ENCODE data around the gene CT45A10.
"Not testable (repeated sequence)": the region's sequence is repeated elsewhere in the genome, so short reads cannot be mapped to it uniquely, and the experiment has no call there.

Gene CT45A10

DNA sequence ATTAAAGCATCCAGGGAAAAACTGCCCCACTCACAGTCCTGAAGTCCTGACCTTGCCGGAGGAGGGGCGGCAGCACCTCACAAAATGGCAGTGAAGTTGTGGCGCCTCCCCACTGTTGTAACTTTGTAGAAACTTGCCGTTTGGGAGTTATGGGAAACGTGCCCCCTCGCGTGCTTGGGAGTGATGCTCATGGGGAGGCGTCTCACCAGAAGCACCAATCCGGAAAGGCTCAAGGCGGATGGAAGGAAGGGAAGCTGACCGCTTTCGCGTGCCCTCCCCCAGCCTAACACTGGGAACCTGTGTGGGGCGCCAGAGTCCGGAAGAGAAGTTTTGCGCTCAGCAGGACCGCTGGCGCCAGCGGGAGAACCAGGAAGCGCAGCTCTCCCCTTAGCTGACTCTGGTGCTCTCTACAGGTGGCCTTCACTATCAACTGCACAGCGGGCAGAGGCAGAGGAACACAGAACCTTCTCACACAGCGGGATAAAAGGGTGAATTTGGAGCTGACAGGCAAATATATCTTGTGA, at the start of gene CT45A10, which contains the start of gene SAGE1:
TSS of gene CT45A10 (minus strand) at position 151 of the 524 bp plus-strand sequence. CDS start 8,100 bp downstream, outside the sequence.
TSS of gene SAGE1 (plus strand) at position 423 of the 524 bp plus-strand sequence. CDS start 2,527 bp downstream, outside the sequence.
- no peak for FAIRE-seq

DNA sequence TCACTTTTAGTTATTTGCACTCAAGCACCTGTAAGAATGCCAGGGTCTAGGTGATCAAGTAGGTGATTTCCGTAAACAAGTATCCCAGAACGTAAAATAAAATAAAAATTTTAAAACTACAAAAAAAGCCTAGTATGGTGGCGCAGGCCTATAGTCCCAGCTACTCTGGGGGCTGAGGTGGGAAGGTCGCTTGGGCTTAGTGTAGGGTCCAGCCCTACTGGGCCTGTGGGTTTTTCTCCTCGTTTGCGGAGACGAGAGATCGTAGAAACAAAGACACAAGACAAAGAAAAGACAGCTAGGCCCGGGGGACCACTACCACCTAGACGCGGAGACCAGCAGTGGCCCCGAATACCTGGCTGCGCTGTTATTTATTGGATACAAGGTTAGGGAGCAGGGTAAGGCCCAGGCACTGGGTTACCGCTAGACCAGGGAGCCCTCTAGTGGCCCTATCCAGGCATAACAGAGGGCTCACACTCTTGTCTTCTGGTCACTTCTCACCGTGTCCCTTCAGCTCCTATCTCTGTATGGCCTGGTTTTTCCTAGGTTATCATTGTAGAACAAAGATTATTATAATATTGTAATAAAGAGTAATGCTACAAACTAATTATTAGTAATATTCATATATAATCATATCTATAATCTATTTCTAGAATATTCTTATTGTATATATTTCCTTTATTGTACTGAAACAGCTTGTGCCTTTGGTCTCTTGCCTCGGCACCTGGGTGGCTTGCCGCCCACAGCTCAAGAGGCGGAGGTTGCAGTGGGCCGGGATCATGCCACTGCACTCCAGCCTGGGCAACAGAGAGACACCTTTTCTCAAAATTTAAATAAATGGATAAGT, 38.6 kb upstream of the CT45A10 start:
- FAIRE-seq = no peak

DNA sequence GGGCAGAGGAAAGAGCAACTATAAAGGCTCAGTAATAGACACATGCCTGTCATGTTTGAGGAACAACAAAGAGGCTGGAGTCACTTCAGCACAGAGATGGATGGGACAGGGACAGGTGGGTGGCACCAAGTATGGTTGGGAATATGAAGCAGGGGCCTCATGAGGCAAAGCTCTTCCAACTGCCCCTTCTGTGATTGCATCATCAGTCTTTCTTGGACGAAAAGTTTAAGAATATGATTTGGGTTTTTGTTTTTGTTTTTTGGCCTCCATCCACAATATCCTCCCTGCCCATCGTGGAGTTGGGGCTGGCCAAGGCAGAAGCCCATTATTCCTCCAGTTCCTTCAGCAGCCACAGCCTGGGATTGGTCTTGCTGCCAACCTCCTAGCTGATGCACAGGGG, 34.7 kb upstream of the CT45A10 start:
- FAIRE-seq = no peak

DNA sequence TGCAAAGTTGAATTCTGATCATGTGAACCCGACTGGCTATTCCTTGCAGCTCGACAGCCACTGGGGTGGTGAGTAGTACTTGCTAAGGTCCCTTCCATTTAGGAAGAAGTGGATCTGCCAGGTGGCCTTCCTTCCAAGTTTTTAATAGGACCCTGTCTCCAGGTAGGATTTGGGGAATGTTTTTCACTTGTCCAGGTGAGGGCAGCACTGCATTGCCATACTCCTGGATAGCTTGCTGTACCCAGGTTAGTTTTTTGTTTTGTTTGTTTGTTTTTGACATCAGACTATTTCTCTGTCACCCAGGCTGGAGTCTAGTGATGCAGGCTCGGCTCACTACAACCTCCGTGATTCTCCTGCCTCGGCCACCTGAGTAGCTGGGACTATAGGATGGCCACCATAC, 30.1 kb upstream of the CT45A10 start:
- no peak for FAIRE-seq

GRCh38 chrX:135920516-135920915, 27.3 kb upstream of the CT45A10 start:
- not testable (repeated sequence) for FAIRE-seq

DNA sequence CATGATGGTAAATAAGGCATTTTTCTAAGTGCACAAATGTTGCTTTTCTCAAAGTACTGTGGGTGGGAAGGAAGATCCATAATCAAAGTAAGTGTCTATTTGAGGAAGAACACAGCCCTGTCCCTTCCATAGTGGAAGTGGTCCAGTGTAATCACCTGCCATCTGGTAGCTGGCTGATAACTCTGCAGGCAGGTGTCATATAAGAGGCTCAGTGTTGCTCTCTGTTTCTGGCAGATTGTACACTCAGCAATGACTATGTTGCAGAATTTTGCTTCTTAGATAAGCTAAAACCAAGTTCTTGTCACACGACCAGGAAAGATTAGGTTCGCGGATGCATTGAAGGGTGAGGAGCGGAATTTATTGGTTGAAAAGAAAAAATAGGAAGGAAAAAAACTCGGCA, 21.2 kb upstream of the CT45A10 start:
- no peak for FAIRE-seq

DNA sequence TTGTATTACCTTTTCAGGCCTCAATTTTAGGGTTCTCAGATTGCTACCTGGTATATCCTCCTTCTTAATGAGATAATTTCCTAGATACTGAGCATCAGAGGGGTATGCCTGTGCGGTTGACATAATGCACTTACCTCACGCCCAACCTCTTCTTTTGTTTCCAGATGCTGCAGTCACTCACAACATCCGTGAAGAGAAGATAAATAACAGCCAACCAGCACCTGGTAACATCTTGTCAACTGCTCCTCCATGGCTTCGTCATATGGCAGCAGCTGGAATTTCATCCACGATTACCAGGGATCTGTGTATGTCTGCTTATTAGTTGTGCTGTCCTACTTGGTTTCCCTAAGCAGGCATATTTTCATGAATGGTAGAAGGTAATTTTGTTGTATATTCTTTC, 17.0 kb upstream of the CT45A10 start:
- FAIRE-seq = no peak

DNA sequence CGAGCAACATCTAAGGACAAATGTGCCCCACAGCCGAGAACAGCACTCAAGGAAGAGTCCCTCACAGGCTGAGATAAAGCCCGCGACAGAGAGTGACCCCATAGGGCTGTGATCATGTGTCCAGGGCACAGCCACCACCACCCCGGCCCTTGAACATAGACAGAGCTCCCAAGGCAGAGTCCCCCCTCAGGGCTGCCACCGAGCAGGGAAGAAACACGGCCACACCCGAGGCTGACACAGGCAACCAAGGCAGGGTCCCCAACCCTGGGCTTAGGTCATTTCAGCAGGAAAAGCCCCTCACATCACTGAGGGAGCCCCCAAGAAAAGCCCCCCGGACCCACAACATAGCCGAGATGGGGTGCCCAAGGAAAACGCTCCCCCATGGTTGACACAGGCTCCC, 463 bp downstream of the CT45A10 start:
- FAIRE-seq = no peak

GRCh38 chrX:135890087-135890585, 3.1 kb downstream of the CT45A10 start:
- no peak for FAIRE-seq

- not testable (repeated sequence) for FAIRE-seq
Measured at GRCh38 chrX:135888976-135889375, 4.3 kb downstream of the CT45A10 start.

DNA sequence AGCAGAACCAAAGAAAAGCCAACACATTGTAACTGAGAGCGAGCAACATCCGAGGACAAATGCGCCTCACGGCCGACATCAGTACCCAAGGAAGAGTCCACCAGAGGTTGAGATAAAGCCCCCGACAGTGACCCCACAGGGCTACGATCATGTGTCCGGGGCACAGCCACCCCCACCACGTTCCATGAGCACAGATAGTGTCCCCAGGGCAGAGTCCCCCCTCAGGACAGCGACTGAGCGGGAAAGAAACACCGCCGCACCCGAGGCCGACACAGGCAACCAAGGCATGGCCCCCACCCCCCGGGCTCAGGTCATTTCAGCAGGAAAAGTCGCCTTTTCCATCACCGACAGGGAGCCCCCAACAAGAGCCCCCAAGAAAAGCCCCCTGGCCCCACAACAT, 5.0 kb downstream of the CT45A10 start:
- FAIRE-seq = not testable (repeated sequence)

DNA sequence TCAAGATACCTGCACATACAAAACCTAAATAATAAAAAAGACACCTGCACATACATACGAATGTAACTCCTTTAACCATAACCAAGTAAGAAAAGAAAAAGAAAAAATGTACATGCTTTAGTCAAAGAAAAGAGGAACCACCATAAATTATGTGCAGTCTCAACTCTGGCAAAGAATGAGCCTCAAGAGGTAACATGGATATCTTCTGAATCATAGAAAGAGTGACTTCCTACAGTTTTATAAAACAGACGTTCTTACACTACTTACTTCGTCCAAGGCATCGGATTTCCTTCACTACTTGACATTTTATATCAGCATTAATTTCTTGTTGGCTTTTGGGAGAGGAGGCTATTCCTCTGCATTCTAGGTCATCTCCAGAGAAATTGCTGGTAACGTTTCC, 10.5 kb downstream of the CT45A10 start:
- FAIRE-seq = not testable (repeated sequence)

DNA sequence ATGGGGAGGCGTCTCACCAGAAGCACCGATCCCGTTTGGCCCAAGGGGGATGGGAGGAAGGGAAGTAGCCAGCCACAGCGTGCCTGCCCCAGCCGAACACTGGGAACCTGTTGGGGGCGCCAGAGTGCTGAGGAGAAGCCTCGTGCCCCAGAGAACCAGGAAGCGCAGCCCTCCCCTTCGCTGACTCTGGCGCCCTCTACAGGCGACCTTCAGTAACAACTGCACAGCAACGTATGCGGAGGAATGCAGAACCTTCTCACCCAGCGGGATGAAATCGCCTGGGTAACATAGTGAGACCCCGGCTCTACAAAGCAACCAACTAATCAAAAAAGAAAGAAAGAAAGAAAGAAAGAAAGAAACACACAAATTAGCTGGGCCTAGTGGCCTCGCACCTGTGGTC, 21.5 kb downstream of the CT45A10 start, which contains the start of gene CT45A9:
TSS of gene CT45A9 (minus strand) at position 101 of the 400 bp plus-strand sequence. CDS start 3,751 bp downstream, outside the sequence.
- not testable (repeated sequence) for FAIRE-seq

DNA sequence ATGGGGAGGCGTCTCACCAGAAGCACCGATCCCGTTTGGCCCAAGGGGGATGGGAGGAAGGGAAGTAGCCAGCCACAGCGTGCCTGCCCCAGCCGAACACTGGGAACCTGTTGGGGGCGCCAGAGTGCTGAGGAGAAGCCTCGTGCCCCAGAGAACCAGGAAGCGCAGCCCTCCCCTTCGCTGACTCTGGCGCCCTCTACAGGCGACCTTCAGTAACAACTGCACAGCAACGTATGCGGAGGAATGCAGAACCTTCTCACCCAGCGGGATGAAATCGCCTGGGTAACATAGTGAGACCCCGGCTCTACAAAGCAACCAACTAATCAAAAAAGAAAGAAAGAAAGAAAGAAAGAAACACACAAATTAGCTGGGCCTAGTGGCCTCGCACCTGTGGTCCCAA, 38.8 kb downstream of the CT45A10 start, which contains the start of gene CT45A8:
TSS of gene CT45A8 (minus strand) at position 101 of the 400 bp plus-strand sequence. CDS start 3,755 bp downstream, outside the sequence.
- FAIRE-seq = not testable (repeated sequence)

DNA sequence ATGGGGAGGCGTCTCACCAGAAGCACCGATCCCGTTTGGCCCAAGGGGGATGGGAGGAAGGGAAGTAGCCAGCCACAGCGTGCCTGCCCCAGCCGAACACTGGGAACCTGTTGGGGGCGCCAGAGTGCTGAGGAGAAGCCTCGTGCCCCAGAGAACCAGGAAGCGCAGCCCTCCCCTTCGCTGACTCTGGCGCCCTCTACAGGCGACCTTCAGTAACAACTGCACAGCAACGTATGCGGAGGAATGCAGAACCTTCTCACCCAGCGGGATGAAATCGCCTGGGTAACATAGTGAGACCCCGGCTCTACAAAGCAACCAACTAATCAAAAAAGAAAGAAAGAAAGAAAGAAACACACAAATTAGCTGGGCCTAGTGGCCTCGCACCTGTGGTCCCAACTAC, 56.1 kb downstream of the CT45A10 start, which contains the start of gene CT45A7:
TSS of gene CT45A7 (minus strand) at position 101 of the 400 bp plus-strand sequence. CDS start 3,747 bp downstream, outside the sequence.
- FAIRE-seq = not testable (repeated sequence)

Data from colon (tissue), 2 donors.